Omental fat pad (tissue), 4 donors: ENCODE data around the gene C12orf54. TPM values are rescaled to one million over a fixed set of nuclear protein-coding genes. Genes with fewer than 3 reads are reported as not detected.

ENCODE experiments used
- ATAC-seq: fragments of 150-250 bp; one replicate; pipeline ENCODE4 v1.9.1; 2016; ENCODE audit warnings: mild to moderate bottlenecking, moderate library complexity; ENCODE audit not compliant: low FRiP score
- DNase-seq: peaks from one replicate; pipeline ENCODE4 v3.0.0-alpha.2; 2019; ENCODE audit warnings: low spot score
- CTCF ChIP-seq, 3 donors: fragments of 450-650 bp; IDR thresholded peaks; one replicate each; pipeline ENCODE4 v1.5.1; 2016 to 2017; ENCODE audit warnings: antibody characterized with exemption in 3 of 3, mild to moderate bottlenecking in 3 of 3, moderate library complexity in 2 of 3
- total RNA-seq, 4 donors: library from RNA; depleted of rRNA; stranded (reverse); fragments of >200 nt; gene quantifications; one replicate each; pipeline ENCODE4 v1.1.0, GENCODE V29; 2016

The C12orf54 gene
- total RNA-seq, 4 donors from 2014 or later, result 0.72 TPM; not detected in 3

- ATAC-seq (no peak), DNase-seq (no peak)
- TF ChIP-seq CTCF (IDR thresholded peaks at IDR 0.05), result no peak
These were observed 60.1 kb downstream of the C12orf54 start for GRCh38 chr12:48542300-48542928.

- ATAC-seq, result no peak
- no peak for TF ChIP-seq CTCF (IDR thresholded peaks at IDR 0.05)
- no peak for DNase-seq
These were observed 63.7 kb downstream of the C12orf54 start for GRCh38 chr12:48545833-48546469.

Other genes starting within 250 kb of the C12orf54 start
- gene ZNF641, start 131.6 kb upstream of the C12orf54 start, total RNA-seq, result 10 to 100 TPM; 17.5 to 35.5 (median 20.5) TPM
- not detected for gene ANP32D, start 9.9 kb upstream of the C12orf54 start, total RNA-seq
- gene OR8S1, start 43.1 kb downstream of the C12orf54 start, total RNA-seq, result not detected
- not detected for gene LALBA, start 87.5 kb downstream of the C12orf54 start, total RNA-seq
- gene KANSL2, start 199.7 kb downstream of the C12orf54 start, total RNA-seq, result 10 to 100 TPM; 38.3 to 64.2 (median 49.7) TPM
- 10 to 100 TPM; 20.7 to 45.1 (median 32.0) TPM for gene CCNT1, start 234.2 kb downstream of the C12orf54 start, total RNA-seq